Left ventricle myocardium inferior (tissue), 1 donor: Measurements from ENCODE around the gene GDF9. TPM values are rescaled to one million over a fixed set of nuclear protein-coding genes. Genes with fewer than 3 reads are reported as not detected.

ENCODE experiments used
- DNase-seq: peaks from one replicate; pipeline ENCODE4 v3.0.0-alpha.2; 2020
- H3K27ac ChIP-seq: fragments of 200-600 bp; replicated peaks from 2 replicates; pipeline ENCODE4 v1.8.0; 2021
- H3K27me3 ChIP-seq: fragments of 200-600 bp; 2 replicates; pipeline ENCODE4 v1.8.0; 2021; ENCODE audit warnings: low read depth
- H3K36me3 ChIP-seq: fragments of 200-600 bp; 2 replicates; pipeline ENCODE4 v1.8.0; 2021
- H3K4me1 ChIP-seq: fragments of 200-600 bp; 2 replicates; pipeline ENCODE4 v1.8.0; 2021
- H3K4me3 ChIP-seq: fragments of 200-600 bp; 2 replicates; pipeline ENCODE4 v1.8.0; 2021; ENCODE audit warnings: mild to moderate bottlenecking, moderate library complexity
- H3K9me3 ChIP-seq: fragments of 200-600 bp; replicated peaks from 2 replicates; pipeline ENCODE4 v1.8.0; 2021
- CTCF ChIP-seq: fragments of 200-600 bp; IDR thresholded peaks from 2 replicates; pipeline ENCODE4 v1.8.0; 2021; ENCODE audit warnings: antibody characterized with exemption, mild to moderate bottlenecking, borderline replicate concordance
- intact Hi-C: fragments of 100-400 bp; cut with micrococcal nuclease; formaldehyde crosslinking; loops from one replicate; pipeline ENCODE4 v1.11.0; 2022
- total RNA-seq: library from RNA; stranded (reverse); fragmentation: NEBNext Ultra II Directional; extraction: Animal tissue kit (Norgen Biotek cat#: 25700); gene quantifications from one replicate; pipeline ENCODE4 v1.2.1, GENCODE V29; 2021
- donor health status: DM: no; HTN: yes; CAD: no; lungs with severe emphysema.

GDF9 gene
- total RNA-seq, 1 donor from 2014 or later: 0.52 TPM

- no peaks in the 10 kb centered on the region for H3K9me3 ChIP-seq
- H3K27me3 ChIP-seq: no peaks in the 10 kb centered on the region
- peak within 1 kb of the TSS; percentile 91 for H3K27ac ChIP-seq
- TF ChIP-seq CTCF: no peak
- intact Hi-C loops: no loop called here
- peak within 1 kb of the TSS; percentile 94 for H3K4me3 ChIP-seq
- no peaks in the 10 kb centered on the region for H3K36me3 ChIP-seq
- H3K4me1 ChIP-seq: peaks cover 36% of the 10 kb centered on the region
- peak; percentile 69 for DNase-seq
Observed at GRCh38 chr5:132830436-132831094, 35.7 kb downstream of the GDF9 start, which contains the start of gene SHROOM1. TSS of gene SHROOM1 (minus strand) at chr5:132830647. CDS start at chr5:132826140, 4,507 bp downstream.

- intact Hi-C loops: no loop called here
- DNase-seq: peak; percentile 74
Observed at GRCh38 chr5:132829742-132830435, 36.4 kb downstream of the GDF9 start.

GRCh38 chr5:132828846-132829494 lies 37.3 kb downstream of the GDF9 start:
- no peaks in the 10 kb centered on the region for H3K27me3 ChIP-seq
- intact Hi-C loops: no loop called here
- TF ChIP-seq CTCF: no peak

More at GRCh38 chr5:132829742-132830435, 36.4 kb downstream of the GDF9 start:
- Histone ChIP-seq H3K36me3 (no peaks in the 10 kb centered on the region), H3K27ac (peak overlapping the region; percentile 91), H3K4me1 (peaks cover 36% of the 10 kb centered on the region), H3K9me3 (no peaks in the 10 kb centered on the region), H3K4me3 (peak overlapping the region; percentile 94), H3K27me3 (no peaks in the 10 kb centered on the region)
- TF ChIP-seq CTCF: peak; percentile 98

GRCh38 chr5:132827943-132828673 lies 38.2 kb downstream of the GDF9 start:
- H3K27me3 ChIP-seq: no peaks in the 10 kb centered on the region
- no peaks in the 10 kb centered on the region for H3K9me3 ChIP-seq
- no peak for DNase-seq
- intact Hi-C loops: no loop called here
- H3K36me3 ChIP-seq: peaks cover 4% of the 10 kb centered on the region
- no peak overlapping the region for H3K27ac ChIP-seq
- H3K4me1 ChIP-seq: peaks cover 38% of the 10 kb centered on the region
- H3K4me3 ChIP-seq: no peak overlapping the region
- TF ChIP-seq CTCF: no peak

More at GRCh38 chr5:132828846-132829494, 37.3 kb downstream of the GDF9 start:
- H3K36me3 ChIP-seq: peaks cover 4% of the 10 kb centered on the region
- no peaks in the 10 kb centered on the region for H3K9me3 ChIP-seq
- H3K4me1 ChIP-seq: peaks cover 36% of the 10 kb centered on the region
- DNase-seq: no peak
- no peak overlapping the region for H3K27ac ChIP-seq
- peak overlapping the region; percentile 94 for H3K4me3 ChIP-seq
